Activated CD8-positive, alpha-beta memory T cell treated with anti-CD3 and anti-CD28 coated beads, Interleukin-2, amount 50 U/mL, for 48 hours (primary cell): Measurements from ENCODE around the gene NEB.
"Not testable (repeated sequence)": the region's sequence is repeated elsewhere in the genome, so short reads cannot be mapped to it uniquely, and the experiment has no call there.

Source experiments
- DNase-seq: peaks from one replicate; pipeline ENCODE4 v3.0.0-alpha.2; 2020

Gene NEB

DNA sequence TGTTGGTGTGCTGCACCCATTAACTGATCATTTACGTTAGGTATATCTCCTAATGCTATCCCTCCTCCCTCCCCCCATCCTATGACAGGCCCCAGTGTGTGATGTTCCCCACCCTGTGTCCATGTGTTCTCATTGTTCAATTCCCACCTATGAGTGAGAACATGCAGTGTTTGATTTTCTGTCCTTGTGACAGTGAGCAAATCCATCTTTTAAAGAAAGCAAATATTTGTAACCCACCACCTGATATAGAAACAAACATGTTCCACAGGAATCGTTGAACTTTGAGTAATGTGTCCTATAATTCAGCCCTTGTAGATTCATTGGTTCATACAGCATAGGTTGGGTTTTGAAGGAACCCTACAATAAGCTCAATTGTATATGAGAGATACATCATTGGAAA is 92.4 kb downstream of the NEB start:
- not testable (repeated sequence) for DNase-seq

DNA sequence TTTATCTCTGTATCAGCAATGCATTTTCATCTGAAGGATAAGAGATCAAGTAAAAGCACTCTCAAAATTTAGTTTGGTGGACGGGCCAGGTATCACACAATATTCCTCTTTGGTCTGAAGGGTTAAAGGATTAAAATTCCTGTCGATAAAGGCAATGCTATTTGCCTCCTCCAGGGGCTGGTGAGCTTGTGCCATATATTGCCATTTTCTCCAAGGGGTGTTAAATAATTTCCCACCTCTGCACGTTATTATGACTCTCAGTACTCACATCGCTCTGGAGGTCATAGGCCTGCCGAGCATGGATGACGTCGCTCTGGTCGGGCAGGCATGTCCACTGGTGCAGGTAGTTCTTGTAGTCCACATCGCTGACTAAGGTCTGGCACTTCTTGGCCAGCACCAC is 94.2 kb downstream of the NEB start:
- DNase-seq, result no peak

DNA sequence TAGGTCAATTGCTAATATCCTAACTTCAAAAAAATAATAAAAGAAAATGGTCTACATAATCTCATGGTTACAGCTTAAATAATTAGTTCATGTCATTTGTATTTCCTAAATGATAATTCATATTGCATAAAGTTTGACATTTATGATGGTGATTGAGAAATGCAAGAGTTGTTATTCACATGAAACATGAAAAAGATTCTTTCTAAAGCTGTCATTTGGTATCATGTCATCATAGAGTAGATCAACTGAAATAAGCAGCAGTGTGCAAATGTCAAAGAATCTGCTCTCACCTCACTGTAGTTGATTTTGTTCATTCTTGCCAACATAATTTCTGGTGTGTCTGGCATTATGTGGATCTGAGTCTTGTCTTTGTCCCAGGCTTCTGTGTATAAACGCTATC is 95.3 kb downstream of the NEB start:
- no peak for DNase-seq

DNA sequence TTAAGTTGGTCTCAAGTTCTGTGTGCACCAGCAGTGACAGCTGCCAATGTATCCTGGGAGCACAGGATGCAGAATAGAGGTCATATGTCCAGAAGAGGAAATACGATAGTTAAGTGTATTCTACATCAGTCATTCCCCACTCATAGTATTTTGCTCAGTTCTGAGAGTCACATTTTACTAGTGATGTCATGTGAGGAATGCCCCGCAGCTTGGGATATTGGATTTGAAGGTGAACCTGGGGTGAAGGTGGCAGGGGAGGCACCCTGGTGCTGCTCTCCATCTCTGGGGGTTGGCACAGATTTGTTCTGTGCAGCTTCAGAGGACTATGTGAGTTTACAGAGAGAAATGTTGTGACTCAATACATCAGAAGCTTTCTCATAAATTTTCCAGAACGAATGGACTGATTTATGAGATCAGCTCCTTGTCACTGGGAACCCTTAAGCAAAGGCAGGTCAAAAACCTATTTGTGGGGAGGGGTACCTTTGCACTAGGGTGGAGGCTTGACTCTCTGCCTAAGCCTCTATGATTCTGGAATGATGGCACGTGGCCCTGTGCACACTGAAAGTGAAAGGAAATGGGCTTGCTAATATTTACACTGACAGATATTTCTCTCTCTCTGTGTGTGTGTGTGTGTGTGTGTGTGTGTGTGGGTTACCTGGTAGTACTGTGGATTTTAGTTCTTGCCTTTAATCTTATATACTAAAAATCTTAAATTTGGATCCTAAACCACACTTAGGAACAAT is 95.9 kb downstream of the NEB start:
- peak; percentile 55 for DNase-seq

DNA sequence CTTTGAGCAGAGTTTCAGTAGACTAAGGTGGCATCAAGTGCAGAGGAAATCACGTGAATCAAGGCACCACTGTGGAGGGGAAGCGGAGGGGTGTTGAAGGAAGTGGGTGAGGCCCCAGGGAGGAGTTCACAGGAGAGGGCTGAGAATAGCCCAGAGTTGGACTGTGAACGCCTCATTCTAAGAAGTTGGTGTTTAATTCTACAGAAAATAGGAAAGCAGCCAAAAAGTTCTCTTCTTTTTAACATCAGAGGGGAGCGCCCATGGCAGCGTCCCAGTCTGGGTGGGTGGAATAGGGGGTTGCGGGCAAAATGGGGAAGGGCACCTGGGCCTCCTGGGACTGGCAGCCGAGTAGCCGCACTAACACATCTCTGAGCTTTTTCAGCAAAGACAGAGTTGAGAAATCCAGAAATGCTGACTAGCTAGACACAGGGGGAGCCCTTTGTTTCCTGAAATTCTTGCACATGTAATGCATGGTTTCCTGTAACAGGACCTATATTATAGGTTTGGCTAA is 97.0 kb downstream of the NEB start:
- DNase-seq, result peak; percentile 64

DNA sequence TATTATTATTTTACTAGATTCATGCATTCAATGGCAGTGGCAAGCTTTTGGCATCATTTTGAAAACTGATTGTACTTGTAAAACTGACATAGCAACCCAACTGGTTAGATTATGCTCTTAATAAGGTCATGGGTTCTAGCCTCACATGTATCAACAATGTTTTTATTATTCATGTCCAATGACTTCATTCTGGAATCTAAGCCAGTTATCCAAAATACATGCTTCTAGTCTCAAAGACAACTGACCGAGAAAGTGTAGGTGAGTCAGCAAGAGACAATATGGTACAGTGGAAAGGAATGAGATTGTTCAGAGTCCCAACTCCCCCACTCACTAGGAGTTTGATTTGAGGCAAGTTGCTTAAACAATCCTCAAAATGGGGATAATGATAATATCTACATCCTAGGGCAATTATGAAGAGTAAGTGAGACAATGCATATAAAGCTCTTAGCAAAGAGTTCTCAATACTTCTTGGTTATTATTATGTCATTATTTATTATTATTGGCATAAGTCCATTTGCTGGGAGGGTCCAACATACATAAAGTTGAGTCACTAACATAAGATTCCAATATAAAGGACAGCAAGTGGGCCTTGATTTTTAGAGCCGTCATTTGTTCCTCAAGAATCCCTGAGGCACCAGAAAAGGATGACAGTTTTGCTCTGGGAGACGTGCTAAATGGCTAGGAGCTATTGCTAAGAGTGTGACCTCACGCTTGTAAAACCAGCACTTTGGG is 99.4 kb downstream of the NEB start:
- DNase-seq, result no peak

DNA sequence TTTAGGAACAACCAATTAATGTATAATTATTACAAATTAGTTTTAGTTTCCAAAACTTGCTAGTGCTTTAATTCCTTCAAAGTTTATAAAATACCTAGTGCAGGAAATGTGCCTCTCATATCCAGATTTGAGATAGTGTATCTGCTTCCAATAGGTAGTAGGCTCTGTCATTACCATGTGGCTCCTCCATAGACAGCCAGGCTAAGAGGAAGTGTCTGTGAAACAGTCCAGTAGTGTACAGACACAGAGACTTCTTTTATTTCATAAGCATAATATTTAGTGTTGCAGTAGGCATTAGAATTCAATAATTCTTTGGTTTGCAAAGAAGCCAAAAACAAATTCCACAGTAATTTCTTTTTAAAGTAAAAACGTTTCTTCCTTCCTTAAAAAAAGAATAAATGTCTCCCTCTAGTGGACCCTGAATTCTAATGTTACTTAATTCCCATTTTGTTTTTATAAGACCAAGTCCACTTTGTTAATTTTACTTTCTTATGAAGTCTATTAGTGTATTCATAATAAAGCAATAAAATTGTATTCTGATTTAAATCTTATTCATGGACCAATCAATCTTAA is 101.2 kb downstream of the NEB start:
- DNase-seq, result no peak

DNA sequence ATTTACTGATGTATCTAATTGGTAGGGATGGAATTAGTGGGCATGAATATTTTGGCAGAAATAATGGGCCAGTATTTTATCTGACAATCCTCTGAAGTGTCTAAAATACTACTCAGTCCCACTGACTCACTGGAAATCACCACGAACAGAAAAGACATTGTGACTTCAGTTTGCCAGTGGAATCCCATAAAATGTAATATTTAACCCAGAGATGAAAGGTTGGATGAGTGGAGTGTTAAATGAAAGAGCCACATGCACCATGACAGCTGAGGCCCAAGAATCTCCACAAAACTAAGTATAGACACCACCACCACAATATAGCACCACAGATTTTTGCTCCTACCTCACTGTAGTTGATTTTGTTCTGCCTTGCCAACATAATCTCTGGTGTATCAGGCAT is 103.9 kb downstream of the NEB start:
- no peak for DNase-seq

DNA sequence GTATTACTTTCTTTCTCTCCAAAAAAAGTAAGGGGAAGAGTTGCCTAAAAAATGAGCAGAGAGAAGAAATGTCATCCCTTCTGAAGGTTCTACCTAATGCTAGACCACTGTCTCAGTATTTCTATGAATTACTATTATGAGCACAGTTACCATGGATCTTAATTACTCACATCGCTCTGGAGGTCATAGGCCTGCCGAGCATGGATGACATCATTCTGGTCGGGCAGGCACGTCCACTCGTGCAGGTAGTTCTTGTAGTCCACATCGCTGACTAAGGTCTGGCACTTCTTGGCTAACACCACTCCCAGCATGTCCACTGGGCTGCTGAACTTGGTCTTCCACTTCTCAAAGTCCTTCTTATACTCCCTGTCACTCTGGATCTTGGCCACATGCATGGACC is 106.9 kb downstream of the NEB start:
- no peak for DNase-seq

DNA sequence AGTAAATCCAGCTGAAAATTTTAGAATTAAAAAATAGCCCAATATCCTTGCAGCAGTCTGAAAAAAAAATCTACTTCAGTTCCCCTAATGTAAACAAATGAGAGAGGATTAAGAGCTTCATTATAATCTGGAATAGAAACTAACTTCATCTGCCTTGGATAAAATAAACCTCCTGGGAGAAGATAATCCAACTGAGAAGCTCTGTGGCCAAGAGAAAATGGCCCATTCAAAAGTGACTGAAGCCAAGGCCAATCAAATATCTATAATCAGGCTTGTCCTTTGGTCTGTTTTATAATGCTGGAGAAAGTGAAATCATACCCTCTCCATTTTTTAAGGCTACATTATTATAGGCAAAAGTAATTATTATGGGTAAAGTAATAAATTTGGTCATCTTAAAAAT is 110.0 kb downstream of the NEB start:
- DNase-seq, result no peak

DNA sequence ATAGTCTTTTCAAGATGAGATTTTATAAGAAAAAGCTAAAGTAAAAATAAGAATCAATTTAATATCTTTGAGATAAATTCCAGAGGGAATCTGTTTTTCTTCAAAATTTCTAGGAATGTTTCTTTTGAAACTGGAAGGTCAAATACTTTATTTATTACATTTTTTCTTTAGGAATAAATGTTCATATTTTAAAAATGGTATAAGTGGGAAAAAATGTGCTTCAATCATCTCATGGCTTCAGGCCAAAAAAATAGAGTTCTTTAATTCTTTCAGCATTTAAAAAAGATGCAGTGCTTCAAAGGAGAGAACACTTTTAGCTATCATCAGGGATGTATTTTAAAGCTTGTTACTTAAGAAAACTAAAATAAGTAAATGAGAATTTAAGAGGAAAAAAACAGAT is 110.6 kb downstream of the NEB start:
- no peak for DNase-seq

DNA sequence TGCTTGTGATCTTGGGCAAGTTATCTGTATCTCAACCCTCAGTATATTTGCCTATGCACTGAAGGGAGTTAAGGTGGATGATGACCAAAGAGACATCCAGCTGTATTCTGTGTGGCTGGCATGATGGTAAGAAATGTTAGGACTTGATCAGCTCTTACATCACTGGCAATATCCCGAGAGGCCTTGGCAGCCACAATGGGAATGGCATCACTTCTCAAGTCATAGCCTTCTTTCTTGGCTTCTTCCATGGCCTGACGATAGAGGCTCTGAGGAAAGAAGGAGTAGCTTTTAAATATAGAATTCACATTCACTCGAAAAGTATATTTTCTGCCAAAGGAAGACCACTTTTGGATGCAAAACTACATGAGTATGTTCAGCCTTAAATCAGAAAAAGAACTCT is 113.5 kb downstream of the NEB start:
- DNase-seq, result no peak

DNA sequence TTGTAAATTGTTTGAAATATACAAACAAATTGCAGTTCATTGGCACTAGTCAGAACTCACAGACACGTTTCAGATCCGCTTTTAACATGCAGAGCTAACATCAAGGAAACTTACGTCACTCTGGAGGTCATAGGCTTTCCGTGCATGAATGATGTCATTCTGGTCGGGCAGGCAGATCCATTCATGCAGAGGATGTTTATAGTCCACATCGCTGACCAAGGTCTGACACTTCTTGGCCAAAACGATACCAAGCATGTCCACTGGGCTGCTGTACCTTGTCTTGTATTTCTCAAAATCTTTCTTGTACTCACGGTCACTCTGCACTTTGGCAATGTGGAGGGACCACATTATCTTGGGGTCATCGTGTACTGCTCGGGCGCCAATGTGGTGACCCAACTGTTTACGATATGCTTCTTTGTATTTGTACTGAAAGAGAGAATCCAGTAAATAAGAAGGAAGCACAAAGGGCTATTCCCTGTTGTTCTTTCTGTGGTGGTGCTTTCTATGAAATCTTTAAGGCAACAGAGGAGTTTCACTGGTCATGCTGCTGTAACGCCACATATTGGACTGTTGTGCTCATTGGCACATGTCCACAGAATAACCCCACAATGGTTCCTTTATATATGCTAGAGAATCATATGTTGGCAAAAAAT is 114.8 kb downstream of the NEB start:
- no peak for DNase-seq

DNA sequence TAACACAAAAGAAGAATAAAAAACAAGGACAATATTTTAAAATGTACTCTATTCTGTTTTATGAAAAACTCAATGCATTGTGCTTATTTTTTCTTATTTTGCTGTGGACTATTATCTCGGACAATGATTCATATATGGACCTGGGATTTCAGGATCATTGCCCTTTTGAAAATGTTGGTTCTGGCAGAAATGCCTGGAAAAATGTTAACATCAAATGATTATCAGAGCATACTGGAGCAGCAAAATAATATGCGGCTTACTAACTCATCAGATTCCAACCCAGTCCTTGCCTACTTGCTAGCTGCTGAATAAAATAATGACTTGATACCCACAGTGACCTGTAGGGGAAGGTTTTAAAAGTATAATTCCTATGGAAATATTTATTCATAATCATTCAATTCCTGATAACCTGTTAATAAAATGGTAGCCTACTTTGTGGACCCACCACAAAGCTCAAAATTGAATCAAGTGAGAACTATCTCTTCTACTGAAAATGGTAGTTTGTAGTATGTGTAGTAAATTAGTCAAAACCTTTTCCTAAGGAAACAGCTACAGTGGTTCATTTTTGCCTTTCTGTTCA is 117.4 kb downstream of the NEB start:
- DNase-seq, result no peak

DNA sequence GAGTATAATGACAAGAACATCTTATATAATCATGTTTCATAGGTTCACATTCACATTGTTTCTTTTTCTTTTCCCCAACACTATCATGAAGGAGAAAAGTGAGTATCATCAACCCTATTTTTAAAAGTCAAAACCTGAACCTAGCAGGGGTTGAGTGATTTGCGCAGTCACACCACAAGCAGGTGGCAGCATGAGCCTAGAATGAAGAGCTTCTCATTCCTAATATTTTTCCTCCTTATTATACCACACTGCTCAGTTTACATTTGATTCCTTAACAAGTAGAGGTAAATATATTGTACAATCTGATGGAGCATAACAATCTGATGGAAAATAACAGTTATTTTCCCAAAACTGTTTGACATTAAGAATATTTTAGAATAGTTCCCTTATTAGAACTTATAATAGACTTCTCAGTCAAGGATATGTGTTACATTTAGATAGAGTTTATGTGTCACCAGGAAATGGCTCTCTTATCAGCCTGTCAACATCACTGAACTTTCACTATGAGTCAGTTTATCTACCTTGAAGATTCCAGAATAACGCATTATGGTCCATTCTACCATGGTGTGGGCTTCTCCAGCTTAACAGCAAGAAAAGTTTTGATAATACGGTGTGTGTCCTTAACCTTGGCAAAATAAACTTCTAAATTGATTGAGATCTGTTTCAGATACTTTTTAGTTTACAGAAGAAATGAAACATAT is 119.5 kb downstream of the NEB start:
- DNase-seq, result no peak

DNA sequence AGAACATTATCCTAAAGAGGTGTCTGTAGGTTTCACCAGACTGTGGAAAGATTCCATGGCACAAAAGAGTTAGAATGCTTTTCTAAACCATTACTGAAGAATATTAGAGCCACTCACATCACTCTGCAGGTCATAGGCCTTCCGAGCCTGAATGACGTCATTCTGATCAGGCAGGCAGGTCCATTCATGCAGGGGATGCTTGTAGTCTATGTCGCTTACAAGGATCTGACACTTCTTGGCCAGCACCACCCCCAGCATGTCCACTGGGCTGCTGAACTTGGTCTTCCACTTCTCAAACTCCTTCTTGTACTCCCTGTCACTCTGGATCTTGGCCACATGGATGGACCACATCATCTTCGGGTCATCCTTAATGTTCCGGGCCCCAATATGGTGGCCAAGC is 120.1 kb downstream of the NEB start:
- DNase-seq, result no peak

DNA sequence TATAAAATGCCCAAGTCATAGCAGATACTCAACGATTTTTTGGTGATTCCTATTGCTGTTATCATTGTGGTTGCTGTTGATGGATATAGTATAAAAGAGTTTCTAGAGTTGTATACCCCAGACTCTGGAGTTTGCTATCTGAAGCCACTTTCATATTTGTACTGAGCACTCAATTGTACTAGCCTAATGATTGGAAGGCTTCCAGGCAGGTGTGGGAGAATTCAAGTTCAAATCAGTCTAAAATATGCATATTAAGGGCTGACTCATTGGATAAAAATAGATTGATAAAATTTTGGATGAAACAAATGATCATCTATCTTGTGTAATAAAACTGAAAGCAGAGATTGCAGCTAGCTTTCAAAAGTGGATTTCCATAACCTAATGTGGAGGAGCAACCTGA is 122.9 kb downstream of the NEB start:
- DNase-seq, result no peak

DNA sequence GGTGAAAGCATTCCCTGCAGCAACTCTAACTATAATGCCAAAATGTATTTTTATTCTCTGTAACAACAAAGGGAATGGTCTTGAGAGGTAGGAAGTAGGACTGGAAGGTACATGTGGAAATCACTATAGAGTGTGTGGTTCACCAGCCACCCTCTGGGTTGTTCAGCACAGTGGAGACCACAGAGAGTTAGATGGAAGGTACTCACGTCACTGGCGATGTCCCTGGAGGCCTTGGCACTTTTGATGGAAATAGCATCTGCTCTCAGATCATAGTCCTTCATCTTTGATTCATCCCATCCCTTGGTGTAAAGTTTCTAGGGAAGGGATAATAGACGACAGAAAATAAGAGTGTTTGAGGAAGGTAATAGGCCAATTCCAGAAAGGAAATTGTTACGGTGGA is 124.0 kb downstream of the NEB start:
- DNase-seq, result no peak

DNA sequence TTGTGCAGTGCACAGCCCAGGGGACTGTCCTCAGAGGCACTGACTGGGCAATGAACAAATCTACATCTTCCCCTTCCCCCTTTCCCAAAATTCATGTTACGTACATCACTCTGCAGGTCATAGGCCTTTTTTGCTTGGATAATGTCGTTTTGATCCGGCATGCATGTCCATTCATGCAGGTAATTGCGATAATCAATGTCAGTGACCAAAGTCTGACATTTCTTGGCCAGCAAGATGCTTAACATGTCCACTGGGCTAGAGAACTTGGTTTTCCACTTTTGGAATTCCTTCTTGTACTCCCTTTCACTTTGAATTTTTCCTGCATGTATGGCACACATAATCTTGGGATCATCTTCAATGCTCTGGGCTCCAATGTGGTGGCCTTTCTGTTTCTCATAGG is 124.6 kb downstream of the NEB start:
- DNase-seq, result no peak

DNA sequence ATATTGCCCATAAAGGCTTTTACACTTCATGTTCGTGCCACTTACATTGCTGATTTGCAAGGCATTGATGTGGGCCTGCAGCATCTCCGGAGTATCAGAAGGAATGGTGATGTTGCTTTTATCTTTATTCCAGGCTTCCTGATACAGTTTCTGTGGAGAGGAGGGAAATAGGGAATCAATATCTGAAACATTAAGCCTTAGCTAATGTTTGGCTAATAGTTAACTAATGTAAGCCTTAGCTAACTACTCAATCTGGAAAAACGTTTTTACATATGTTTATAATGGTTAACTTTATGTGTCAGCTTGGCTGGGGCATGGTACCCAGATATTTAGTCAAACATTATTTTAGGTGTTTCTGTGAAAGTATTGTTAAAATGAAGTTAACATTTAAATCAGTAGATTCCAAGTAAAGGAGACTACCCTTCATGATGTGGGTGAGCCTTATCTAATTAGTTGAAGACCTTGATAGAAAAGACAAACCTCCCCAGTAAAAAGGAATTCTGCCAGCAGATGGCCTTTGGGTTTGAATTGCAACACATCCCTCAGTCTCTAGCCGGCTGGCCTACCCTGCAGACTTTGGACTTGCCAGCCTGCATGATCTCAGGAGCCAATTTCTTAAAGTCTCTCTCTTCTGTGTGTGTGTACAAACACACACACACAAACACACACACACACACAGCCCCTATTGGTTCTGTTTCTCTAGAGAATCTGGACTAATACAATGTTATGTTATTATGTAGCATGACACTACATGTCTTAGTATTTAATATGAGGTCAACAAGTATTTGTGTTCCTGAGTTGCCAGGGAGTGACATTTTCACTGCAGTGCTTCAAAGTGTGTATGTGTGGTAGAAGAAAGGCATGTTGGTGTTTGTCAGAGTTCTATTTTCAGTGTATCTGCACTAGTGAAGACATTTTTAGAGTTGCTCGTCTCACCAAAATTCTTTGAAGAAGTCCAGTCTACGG is 126.5 kb downstream of the NEB start:
- DNase-seq, result not testable (repeated sequence)

DNA sequence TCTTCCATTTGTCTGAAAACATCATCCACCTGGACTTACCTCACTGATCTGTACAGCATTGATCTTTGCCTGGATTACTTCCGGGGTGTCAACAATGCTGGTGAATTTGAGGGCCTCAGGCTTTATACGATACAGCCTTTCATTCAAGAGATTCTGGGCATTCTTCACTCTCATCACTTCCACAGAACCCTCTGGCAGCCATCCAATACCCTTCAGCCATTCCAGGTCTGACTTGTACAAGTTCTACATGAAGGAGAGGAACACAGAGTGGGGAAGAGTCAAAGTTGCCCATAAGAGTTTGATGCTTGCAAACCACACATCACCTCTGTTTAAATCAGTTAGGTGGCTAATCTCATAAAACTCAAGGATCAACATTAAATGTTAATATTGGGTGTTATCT is 130.7 kb downstream of the NEB start:
- not testable (repeated sequence) for DNase-seq
